ENCODE measurements around the gene TEX9.

- no peak for TF ChIP-seq POLR2A (IDR thresholded peaks at IDR 0.05)
- TF ChIP-seq, protein P1, sequence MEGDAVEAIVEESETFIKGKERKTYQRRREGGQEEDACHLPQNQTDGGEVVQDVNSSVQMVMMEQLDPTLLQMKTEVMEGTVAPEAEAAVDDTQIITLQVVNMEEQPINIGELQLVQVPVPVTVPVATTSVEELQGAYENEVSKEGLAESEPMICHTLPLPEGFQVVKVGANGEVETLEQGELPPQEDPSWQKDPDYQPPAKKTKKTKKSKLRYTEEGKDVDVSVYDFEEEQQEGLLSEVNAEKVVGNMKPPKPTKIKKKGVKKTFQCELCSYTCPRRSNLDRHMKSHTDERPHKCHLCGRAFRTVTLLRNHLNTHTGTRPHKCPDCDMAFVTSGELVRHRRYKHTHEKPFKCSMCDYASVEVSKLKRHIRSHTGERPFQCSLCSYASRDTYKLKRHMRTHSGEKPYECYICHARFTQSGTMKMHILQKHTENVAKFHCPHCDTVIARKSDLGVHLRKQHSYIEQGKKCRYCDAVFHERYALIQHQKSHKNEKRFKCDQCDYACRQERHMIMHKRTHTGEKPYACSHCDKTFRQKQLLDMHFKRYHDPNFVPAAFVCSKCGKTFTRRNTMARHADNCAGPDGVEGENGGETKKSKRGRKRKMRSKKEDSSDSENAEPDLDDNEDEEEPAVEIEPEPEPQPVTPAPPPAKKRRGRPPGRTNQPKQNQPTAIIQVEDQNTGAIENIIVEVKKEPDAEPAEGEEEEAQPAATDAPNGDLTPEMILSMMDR (IDR thresholded peaks at IDR 0.05), result no peak
These were observed 40.0 kb upstream of the TEX9 start for GRCh38 chr15:56325186-56325585.

All from testis (tissue), 2 donors.